IMR-90 (cell line): ENCODE measurements around the gene PCDHGA4. TPM values are rescaled to one million over a fixed set of nuclear protein-coding genes. Genes with fewer than 3 reads are reported as not detected.

Experiments
- ATAC-seq: fragments of 200-7000 bp; cut with Tn5 transposase; 2 replicates; pipeline ENCODE4 v1.9.1; 2020; ENCODE audit warnings: low read depth, mild to moderate bottlenecking, moderate library complexity
- BruUV-seq: library from RNA; stranded (reverse); fragments of 400-500 nt; replicated peaks from 2 replicates; lab custom pipeline; 2021; lab: Mats Ljungman, UMichigan
- CTCF ChIA-PET: fragments of 300-600 bp; formaldehyde crosslinking; extraction: SDS; loops from one replicate; lab custom pipeline; 2021; ENCODE audit warnings: antibody characterized with exemption; lab: Yijun Ruan, JAX
- POLR2A ChIA-PET: fragments of 300-600 bp; sonication (Branson Sonifier 250); formaldehyde crosslinking; loops from one replicate; lab custom pipeline; 2022; ENCODE audit warnings: antibody characterized with exemption; ENCODE audit not compliant: unreplicated experiment; lab: Charles Lee
- DNase-seq: peaks from one replicate; pipeline ENCODE4 v3.0.0; 2013
- H2AFZ ChIP-seq: replicated peaks from 2 replicates; pipeline ENCODE3; 2013; ENCODE audit warnings: low read length, mild to moderate bottlenecking; ENCODE audit not compliant: poor library complexity
- H2AK5ac ChIP-seq: 2 replicates; pipeline ENCODE4 v1.6.1; 2013; ENCODE audit warnings: low read depth, low read length, inconsistent platforms
- H2AK9ac ChIP-seq: replicated peaks from 2 replicates; pipeline ENCODE3; 2013; ENCODE audit warnings: mild to moderate bottlenecking, low read depth, low read length, moderate library complexity; ENCODE audit not compliant: poor library complexity
- H2BK120ac ChIP-seq: 2 replicates; pipeline ENCODE4 v1.6.1; 2013; ENCODE audit warnings: low read depth, low read length, inconsistent platforms
- H2BK15ac ChIP-seq: 3 replicates; pipeline ENCODE4 v1.6.1; 2013; ENCODE audit warnings: low read depth, low read length, inconsistent platforms
- H2BK20ac ChIP-seq: 2 replicates; pipeline ENCODE4 v1.6.1; 2013; ENCODE audit warnings: low read depth, mild to moderate bottlenecking, inconsistent platforms, low read length, moderate library complexity
- H2BK5ac ChIP-seq: 2 replicates; pipeline ENCODE4 v1.6.1; 2013; ENCODE audit warnings: mild to moderate bottlenecking, low read depth, low read length, inconsistent platforms; ENCODE audit not compliant: poor library complexity, severe bottlenecking
- H3K14ac ChIP-seq: replicated peaks from 2 replicates; pipeline ENCODE4 v1.6.1; 2013; ENCODE audit warnings: low read depth, low read length, inconsistent platforms
- H3K18ac ChIP-seq: 2 replicates; pipeline ENCODE4 v1.6.1; 2013; ENCODE audit warnings: low read depth, low read length, control low read depth
- H3K23ac ChIP-seq: 2 replicates; pipeline ENCODE4 v1.6.1; 2013; ENCODE audit warnings: low read depth, low read length, inconsistent platforms
- H3K27ac ChIP-seq: 2 replicates; pipeline ENCODE4 v1.5.1; 2013; ENCODE audit warnings: mild to moderate bottlenecking, control low read depth, low read length; ENCODE audit not compliant: insufficient read depth
- H3K27me3 ChIP-seq: 2 replicates; pipeline ENCODE4 v1.6.1; 2013; ENCODE audit warnings: low read length; ENCODE audit not compliant: control insufficient read depth, insufficient read depth
- H3K36me3 ChIP-seq: 2 replicates; pipeline ENCODE4 v1.6.1; 2013; ENCODE audit warnings: low read length, mixed read lengths; ENCODE audit not compliant: control insufficient read depth, insufficient read depth
- H3K4ac ChIP-seq: 2 replicates; pipeline ENCODE4 v1.6.1; 2013; ENCODE audit warnings: low read depth, low read length, inconsistent platforms
- H3K4me1 ChIP-seq: 2 replicates; pipeline ENCODE4 v1.6.1; 2013; ENCODE audit warnings: low read length, mixed read lengths; ENCODE audit not compliant: control insufficient read depth, insufficient read depth
- H3K4me2 ChIP-seq: 2 replicates; pipeline ENCODE4 v1.6.1; 2013; ENCODE audit warnings: low read depth, mild to moderate bottlenecking, control low read depth, low read length, moderate library complexity
- H3K4me3 ChIP-seq: 2 replicates; pipeline ENCODE4 v1.5.1; 2013; ENCODE audit warnings: low read depth, mild to moderate bottlenecking, control low read depth, low read length, moderate library complexity; ENCODE audit not compliant: insufficient read depth
- H3K56ac ChIP-seq: 2 replicates; pipeline ENCODE4 v1.6.1; 2013; ENCODE audit warnings: low read length, inconsistent platforms; ENCODE audit not compliant: insufficient read depth; ENCODE audit errors: extremely low read depth
- H3K79me1 ChIP-seq, 2 experiments: 2 replicates each; pipeline ENCODE4 v1.6.1; 2013; ENCODE audit warnings: low read length in 2 of 2, inconsistent platforms in 1 of 2, low read depth in 1 of 2
- H3K9ac ChIP-seq: 2 replicates; pipeline ENCODE4 v1.6.1; 2013; ENCODE audit warnings: low read depth, low read length, control low read depth
- H3K9me1 ChIP-seq: 2 replicates; pipeline ENCODE4 v1.6.1; 2013; ENCODE audit warnings: low read length, inconsistent platforms; ENCODE audit not compliant: insufficient read depth
- H3K9me3 ChIP-seq: 2 replicates; pipeline ENCODE4 v1.6.1; 2013; ENCODE audit warnings: low read length; ENCODE audit not compliant: control insufficient read depth, insufficient read depth
- H4K20me1 ChIP-seq: 2 replicates; pipeline ENCODE4 v1.6.1; 2013; ENCODE audit warnings: low read length, inconsistent platforms; ENCODE audit not compliant: insufficient read depth
- H4K5ac ChIP-seq: 2 replicates; pipeline ENCODE4 v1.6.1; 2013; ENCODE audit warnings: mild to moderate bottlenecking, low read depth, low read length, control low read depth
- H4K8ac ChIP-seq, 2 experiments: 2 replicates each; pipeline ENCODE4 v1.6.1; 2013; ENCODE audit warnings: low read depth in 2 of 2, low read length in 2 of 2, control low read depth in 1 of 2, inconsistent platforms in 1 of 2
- H4K91ac ChIP-seq: 2 replicates; pipeline ENCODE4 v1.6.1; 2013; ENCODE audit warnings: low read depth, low read length, inconsistent platforms; ENCODE audit not compliant: insufficient read depth
- ELK1 ChIP-seq: fragments of 150-350 bp; IDR thresholded peaks from 2 replicates; pipeline ENCODE4 v1.6.1; 2016; ENCODE audit warnings: low read depth, mild to moderate bottlenecking, low read length, moderate library complexity, borderline replicate concordance
- dilution Hi-C: fragments of 300-500 bp; cut with HindIII; formaldehyde crosslinking; loops from one replicate; pipeline ENCODE4 v1.14.3; 2018; ENCODE audit warnings: low sequenced_read_pairs; ENCODE audit not compliant: unreplicated experiment
- in situ Hi-C: fragments of 300-500 bp; cut with MboI; formaldehyde crosslinking; loops from 3 replicates; pipeline ENCODE4 v1.14.3; 2019; ENCODE audit warnings: low sequenced_read_pairs, inconsistent platforms, mixed read lengths
- intact Hi-C: fragments of 100-400 bp; cut with micrococcal nuclease; formaldehyde crosslinking; loops from 2 replicates; pipeline ENCODE4 v1.10.0; 2022
- polyA plus RNA-seq, 3 experiments: library from polyadenylated mRNA; depleted of rRNA; stranded (reverse); fragments of >200 nt; gene quantifications; 2 replicates each; pipeline ENCODE4 v1.2.3, GENCODE V29; 2012; ENCODE audit warnings: low replicate concordance in 1 of 3
- total RNA-seq: library from RNA; depleted of rRNA; stranded (reverse); fragments of >200 nt; gene quantifications from 2 replicates; pipeline ENCODE4 v1.2.3, GENCODE V29; 2012

Gene PCDHGA4
- total and polyA plus RNA-seq, 2 of the 4 experiments (the other 2 are of a cell fraction), result 3.5 to 5.4 TPM

GRCh38 chr5:141362719-141363118, 7.9 kb downstream of the PCDHGA4 start:
- dilution Hi-C loops (no loop called here), intact Hi-C loops (loop anchor here (5.0 kb wide), 1 partner anchor 35 kb away; no protein-coding TSS in a partner anchor), in situ Hi-C loops (no loop called here)
- no peak overlapping the region for H2BK5ac ChIP-seq
- H3K4me2 ChIP-seq, result peak overlapping the region; percentile 17; the same call in 1 of the 2 replicates
- no peak overlapping the region for H2BK15ac ChIP-seq
- H3K9me1 ChIP-seq, result no peaks in the 10 kb centered on the region
- no peak overlapping the region for H4K8ac ChIP-seq
- no peak for TF ChIP-seq ELK1
- no peak overlapping the region for H3K23ac ChIP-seq
- no peak overlapping the region for H2BK20ac ChIP-seq
- POLR2A ChIA-PET, result no interaction called here
- H3K79me1 ChIP-seq, result peaks cover 0 to 3% of the 10 kb centered on the region in 2 experiments; a peak in 1 of 4 replicates
- peaks cover 2% of the 10 kb centered on the region; the same call in 1 of the 2 replicates for H3K4me1 ChIP-seq
- H3K9me3 ChIP-seq, result peaks cover 53% of the 10 kb centered on the region
- DNase-seq (no peak), ATAC-seq (no peak)
- no peak overlapping the region for H3K18ac ChIP-seq
- H3K56ac ChIP-seq, result no peak overlapping the region
- no peak overlapping the region for H2AK5ac ChIP-seq
- no peak overlapping the region for H3K4ac ChIP-seq
- H3K36me3 ChIP-seq, result peaks cover 14% of the 10 kb centered on the region; the same call in 1 of the 2 replicates
- H2AFZ ChIP-seq, result no peak overlapping the region
- H3K4me3 ChIP-seq, result no peak overlapping the region
- H3K14ac ChIP-seq, result no peak overlapping the region
- no peaks in the 10 kb centered on the region for H4K20me1 ChIP-seq
- no peak overlapping the region for H3K9ac ChIP-seq
- no TSS peak for BruUV-seq
- H4K91ac ChIP-seq, result no peak overlapping the region
- no peak overlapping the region for H2AK9ac ChIP-seq
- H4K5ac ChIP-seq, result no peak overlapping the region
- peaks cover 2% of the 10 kb centered on the region; the same call in 1 of the 2 replicates for H3K27me3 ChIP-seq
- CTCF ChIA-PET, result no interaction called here
- H2BK120ac ChIP-seq, result no peak overlapping the region
- no peak overlapping the region for H3K27ac ChIP-seq
